GM21786 (cell line): Measurements from ENCODE around the gene VEGFC.
A peak's percentile ranks its signal among the peaks of the same experiment; 100 is the strongest.

Experiments
- ATAC-seq: cut with Tn5 transposase; IDR thresholded peaks from one replicate; pipeline ENCODE4 v1.9.1; 2021; ENCODE audit not compliant: unreplicated experiment

VEGFC gene

DNA sequence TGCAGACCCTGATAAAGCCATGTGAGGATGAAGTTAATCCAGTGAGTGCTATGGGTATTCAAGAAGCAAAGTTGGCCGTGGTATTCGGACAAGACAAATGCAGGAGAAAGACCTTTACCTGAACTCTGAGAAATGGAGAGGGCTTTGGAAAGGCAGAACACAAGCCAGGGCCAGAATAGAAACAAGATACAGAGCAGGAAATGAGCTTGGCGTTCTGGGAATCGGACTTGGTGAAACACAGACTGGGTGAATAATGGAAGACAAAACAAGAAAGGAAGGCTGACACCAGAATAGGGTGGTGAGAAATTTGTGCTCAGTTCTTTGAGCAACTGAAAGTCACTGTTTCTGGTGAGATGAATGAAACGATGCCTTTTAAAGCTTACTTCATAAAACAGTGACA, 83.3 kb downstream of the VEGFC start:
- no peak for ATAC-seq

DNA sequence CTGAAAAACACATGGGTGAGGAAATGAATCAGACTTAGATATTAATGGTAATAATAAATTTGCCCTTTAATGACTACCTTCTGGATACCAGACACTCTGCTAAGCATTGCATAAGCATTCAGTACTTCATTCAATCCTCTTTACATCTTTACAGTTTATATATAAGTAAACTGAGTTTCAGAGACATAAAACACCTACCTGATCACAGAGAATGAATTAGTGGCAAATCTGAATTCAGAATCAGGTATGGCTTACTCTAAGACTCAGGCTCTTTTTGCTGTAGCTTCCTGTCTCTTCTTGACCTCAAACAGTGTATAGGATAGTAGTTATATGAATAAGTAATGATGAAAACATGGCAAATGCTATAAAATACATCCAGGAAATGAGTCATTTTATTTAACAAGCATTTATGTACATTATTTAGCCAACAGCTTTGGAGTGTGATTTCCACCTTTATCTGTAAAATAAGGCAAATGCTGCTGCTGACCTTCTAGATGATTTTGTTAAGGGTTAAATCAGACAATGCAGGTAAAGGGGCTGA, 83.9 kb downstream of the VEGFC start:
- no peak for ATAC-seq

DNA sequence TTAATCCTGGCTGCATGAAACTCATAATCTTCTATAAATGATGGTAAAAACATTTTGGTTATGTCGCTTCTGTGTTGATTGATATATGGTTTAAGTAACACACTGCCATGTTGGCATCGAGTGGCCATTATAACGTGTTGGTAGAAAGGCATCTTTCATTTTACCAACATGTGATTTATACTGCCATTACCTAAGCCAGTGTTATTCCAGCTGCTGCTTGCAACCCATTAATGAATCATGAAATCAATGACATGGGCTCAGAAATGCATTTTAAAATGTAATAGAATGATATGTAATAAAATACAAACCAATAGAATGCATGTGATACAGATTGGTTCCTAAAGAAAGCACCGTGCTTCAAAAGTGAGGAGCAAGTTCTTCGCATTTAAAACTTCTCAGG, 102.0 kb downstream of the VEGFC start:
- no peak for ATAC-seq

DNA sequence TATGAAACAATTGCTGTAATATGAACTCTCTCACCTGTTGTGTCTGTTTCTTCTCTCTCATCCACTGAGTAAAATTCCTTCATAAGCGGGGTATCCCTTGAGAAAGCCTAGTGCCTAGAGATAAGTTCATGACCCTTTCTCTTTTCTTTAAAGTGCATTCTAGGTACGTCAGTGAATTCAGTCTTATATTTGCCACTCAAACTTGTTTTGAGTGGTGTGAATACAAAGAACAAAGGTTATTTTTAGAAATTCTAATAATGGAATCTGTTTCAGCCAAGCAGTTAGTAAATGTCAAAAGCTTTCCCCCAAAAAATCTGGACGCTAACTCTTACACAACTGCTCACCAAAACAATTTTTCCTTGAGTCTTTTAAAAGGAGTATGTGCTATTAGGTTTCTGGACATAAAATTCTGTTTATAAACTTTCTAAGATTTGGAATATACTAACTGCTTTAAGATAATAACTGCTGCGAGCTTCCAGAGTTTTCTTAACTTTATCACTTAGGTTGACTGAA, 112.0 kb downstream of the VEGFC start:
- ATAC-seq, result no peak

DNA sequence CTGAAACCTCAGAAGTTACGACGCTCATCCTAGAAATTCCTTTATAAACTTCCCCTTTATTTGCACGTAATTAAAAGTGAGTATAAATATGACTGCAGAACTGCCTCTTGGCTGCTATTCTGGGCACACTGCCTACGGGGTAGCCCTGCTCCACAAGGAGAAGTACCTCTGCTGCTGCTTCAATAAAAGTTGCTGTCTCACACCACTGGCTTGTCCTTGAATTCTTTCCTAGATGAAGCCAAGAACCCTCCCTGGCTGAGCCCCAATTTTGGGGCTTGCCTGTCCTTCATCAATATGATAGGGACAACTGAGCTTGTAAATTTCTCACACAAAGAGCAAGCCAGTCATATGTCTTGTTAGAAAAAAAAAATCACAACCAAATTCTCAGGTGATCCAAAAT, 115.8 kb downstream of the VEGFC start:
- no peak for ATAC-seq

DNA sequence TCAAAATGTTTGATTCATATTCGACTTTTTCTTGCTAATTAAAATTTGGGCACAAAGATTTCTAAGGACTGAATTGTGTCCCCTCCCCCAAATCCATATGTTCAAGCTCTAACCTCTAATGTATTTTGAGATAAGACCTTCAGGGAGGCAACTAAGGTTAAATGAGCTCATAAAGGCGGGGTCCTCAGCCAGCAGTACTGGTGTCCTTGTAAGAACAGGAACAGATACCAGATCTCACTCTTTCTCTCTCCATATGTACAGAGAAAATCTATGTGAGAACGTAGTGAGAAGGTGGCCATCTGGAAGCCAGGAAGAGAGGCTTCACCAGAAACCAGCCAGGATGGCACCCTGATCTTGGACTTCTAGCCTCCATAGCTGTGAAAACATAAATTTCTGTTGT, 116.9 kb downstream of the VEGFC start:
- ATAC-seq, result no peak

DNA sequence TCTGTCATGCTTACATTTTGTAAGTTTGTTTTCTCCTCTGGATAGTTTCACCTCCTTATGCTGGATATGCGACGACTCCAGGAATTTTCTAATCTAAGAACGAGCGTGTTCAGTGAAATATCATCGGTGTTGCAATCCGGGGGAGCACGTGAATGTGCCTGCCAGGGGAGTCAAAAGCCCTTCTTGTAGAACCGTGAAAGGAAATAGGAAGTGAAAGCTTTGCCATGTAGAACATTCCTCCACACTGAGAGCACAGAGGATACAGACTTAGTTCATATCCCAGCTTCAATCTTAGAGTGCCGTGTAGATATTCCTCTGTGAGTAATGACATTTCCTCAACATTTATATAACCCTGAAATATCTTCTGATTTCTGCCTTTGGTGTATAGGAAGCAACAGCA, 121.2 kb downstream of the VEGFC start:
- ATAC-seq, result no peak

DNA sequence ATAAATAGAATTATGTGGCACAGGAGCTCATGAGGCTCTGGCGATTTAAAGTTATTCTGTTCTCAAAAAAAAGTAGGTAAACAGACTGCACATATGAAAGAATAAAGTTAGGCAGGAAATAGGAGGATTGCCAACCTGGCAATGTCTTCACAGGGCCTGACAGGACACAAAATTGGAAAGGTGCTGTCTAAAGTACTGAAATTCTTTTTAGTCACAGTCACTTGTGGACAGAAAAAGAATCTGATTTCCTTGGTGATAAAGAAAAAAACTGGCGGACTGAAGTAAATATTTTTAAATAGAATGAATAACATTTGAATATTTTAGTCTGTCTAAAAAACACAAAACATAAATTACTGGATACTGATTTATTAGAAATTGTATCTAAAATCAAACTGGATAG, 124.4 kb downstream of the VEGFC start:
- ATAC-seq, result no peak

DNA sequence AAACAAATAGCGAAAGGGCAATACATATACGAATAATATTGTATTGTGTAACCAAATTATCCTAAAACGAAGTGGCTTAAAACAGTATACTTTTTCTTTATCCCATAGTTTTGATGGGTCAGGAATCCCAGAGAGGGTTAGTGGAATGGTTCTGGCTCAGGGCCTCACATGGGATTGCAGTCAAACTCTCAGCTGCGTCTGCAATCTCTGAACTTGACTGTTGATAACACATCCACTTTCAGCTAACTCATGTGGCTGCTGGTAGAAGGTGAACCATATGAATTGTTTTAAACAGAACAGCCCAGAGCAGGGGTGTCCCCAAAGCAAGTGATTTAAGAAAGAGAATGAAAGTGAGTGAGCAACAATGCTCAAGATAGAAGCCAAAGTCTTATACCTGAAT, 127.8 kb downstream of the VEGFC start:
- no peak for ATAC-seq

DNA sequence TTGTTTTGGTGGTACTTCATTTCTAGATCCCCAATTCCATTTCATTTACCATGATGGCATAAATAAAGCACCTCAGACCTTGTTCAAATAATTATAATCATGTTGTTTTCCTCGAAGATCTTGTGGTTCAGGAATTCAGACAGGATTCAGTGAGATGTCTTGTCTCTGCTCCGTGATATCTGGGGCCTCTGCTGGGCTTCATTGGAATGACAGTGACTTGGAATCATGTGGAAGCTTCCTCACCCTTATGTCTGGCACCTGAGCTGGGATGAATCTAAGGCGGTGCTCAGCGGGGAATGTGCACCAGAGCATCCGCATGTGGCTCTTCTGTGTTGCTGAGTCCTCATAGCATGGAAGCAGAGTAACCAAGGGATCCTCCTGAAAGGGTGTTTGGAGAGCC, 132.2 kb downstream of the VEGFC start:
- ATAC-seq, result no peak

DNA sequence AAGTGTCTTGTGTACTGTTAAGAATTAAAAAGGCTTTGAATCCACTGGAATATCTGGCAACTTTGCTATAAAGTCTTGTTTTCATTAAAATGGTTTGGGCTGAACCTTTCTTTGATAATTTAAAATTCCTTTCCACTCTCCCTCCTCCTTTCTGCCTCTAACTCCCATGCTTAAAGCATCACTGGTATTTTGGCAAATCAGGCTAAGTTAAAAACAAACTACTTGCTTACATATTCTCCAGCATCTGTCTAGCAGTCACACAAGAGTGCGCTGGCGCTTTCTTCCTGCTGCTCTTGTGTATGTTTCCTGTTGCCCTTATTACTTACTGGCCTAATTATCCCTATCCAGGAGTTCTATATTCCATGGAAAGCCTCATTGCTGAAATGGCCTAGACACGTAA, 136.6 kb downstream of the VEGFC start:
- no peak for ATAC-seq

DNA sequence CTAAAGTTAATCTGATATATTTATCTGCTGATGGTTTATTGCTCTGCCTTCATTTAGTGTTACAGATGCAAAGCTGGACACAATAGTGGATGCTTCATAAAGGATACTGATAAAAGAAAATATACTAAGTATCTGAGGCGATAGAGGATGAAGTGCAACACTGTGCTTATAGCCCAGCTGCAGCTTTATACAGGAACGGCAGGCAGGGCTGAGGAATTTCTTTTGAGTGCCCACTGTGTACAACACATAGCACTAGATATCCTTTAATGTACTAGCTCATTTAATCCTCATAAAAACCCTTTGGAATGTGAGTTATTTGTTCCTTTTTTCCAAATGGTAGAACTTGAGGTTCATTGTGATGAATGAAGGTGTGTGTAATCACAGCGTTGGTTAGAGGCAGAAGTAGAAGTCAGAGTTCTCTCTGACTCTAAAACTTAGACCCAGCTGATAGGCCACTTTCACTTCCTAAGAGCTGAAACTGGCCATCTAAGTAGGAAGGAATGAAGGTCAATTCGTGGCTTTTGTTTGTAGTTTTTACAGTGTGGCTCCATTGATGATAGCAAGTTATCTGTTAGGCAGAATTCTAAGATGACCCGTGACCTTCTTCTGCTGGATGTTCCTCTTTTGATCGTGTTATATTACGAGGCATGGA, 138.0 kb downstream of the VEGFC start:
- ATAC-seq, result no peak

DNA sequence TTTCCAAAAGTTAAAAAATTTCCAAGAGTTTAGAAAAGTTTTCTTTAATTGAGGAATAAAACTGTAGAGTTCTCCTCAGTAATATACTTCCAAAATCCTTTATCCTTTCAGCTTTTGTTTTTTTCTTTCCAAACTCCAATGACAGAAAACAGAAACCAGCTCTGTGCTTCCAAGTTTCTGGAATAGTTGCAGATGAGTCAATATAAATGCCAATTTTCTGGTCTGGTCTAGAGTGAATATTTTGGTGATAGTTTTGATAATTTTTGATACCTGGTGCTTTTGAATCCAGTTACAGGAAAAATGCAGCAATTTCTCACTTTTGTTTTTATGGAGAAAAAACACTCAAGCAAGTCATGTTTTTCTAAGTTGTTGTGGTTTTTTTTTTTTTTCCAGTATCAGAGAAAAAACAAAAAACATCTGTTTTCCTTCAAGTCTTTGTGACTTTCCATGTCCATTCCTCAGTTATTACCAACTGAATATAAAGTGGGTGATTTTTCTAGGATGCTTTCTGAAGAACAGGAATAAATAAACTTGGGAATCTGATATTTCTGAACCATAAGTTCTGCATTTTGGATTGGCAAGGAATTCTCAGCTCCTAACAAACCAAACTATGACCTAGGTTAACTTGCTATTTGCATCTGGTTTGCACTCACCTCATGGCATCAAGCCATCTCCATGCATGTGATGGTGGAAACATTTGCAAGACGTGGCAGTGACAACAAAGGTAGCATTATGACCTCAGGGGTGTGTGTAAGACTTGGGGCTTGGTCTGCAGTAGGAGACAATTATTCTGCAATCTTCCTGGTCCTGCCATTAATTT, 139.1 kb downstream of the VEGFC start:
- no peak for ATAC-seq

DNA sequence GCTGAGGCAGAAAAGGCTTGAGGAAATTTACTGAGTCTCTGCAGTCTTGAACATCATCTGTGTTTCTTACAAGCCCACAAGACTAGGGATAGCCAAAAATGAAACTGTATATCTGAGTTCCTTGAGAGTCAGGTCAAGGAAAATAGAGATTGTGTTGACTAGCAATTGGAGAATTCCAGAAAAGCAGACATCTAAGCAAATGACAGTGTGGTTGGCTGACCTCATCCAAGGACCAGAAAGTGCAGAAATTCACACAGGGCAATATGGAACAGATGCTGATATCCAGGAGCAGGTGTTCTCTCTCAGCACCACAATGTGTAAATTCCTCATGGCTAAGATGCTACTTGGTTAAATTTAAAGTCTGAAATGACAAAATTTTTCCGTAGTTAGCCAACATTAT, 146.4 kb downstream of the VEGFC start:
- ATAC-seq, result no peak

DNA sequence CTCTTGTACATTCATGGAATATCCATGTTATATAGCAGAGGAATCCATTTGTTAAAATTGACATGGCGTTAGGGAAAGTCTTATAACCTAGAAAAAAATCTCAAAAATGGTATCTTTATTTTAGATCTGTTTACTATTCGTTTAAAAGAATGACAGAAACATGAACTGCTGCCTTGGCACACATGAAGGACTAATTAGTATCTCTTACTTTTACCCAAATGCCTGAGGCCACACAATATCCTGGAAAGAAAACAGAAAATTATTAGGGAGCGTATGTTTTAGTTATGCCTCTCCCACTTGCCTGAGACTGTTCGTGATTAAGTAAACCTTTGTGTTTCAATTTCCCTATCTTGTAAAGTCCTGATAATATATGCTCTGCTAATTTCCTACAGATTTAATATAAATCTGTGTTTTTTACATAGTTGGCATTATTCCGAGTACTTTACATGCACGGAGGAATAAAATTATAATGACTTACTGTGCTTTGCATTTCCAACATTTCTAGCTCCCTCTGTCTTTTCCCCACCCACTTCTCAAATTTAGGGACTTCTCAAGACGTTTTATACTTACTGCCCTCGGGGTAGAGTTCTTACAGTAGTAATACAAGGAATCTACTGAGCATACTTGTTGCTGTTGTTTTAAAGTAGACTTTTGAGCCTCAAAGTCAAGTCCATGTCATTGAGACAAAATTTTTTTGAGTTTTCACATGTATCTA, 147.3 kb downstream of the VEGFC start:
- ATAC-seq, result no peak

DNA sequence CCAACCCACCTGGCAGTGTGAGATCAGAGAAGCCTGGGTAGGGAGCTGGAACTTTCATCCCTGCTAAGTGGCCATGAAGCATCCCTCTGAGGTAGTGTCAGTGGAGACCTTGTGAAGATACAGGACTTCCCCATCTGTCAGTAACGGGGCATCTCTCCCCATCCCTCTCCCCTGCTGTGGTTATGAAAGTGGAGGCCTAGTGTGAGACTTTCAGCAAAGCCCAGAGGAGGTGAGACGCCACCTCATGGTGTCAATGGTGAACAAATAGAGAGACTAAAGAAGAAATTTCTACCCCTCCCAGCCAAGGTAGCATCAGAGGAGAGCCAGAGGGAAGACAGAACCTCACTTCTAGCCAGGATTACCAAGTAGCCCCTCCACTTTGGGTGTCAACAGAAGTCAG, 150.2 kb downstream of the VEGFC start:
- ATAC-seq, result peak; percentile 84

DNA sequence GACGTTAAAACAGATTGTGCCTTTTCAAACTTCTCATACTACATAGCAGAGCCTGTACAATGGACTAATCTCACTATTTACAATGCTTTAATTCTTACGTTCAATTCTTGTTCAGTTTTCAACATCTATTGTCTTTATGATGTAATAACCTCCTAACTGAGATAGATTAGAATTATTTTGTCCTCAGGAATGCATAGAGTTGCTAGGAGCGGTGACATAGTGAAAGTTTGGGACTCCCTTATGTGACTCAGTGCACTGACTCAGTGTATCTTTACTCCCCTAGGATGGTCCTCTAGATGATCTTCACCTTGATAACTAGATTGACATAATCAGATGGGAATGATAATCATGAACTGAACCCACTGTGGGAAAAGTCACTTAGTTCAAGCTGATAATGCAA, 151.5 kb downstream of the VEGFC start:
- ATAC-seq, result no peak

DNA sequence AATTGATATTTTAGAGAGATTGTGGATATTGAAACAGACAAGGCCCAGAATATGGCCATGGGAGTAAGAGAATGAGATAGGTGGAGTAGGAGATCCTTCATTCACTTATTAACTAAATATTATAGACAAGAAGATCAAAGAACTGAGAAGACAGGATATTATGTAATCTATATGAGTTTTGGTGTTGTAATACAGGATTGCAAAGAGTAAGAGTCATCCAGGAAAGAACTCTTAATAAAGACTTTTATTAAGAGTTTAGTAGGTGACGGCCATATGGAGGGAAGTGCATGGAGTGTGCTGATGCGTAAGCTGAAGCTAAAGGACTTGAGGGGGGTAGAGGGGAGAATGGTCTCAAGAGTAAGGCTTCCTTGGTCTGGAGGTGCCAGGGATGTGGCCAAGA, 153.7 kb downstream of the VEGFC start:
- no peak for ATAC-seq

DNA sequence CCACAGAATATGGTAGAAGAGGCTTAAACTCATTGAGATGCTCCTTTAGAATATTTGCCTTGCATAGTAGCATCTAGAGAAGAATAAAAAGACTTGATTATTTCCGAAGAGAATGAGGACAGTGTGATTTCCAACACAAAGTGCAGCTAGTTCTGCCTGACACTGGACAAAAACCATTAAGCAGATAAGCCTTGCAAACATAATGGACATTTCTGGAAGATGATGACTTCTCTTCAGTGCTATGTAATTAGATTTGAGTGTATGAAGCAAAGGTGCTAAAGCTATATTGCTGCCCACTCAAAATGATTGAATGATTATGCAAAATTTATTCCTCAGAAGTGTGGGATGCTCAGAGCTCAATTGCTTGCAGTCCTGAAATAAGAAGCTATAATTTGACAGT, 156.4 kb downstream of the VEGFC start:
- no peak for ATAC-seq

DNA sequence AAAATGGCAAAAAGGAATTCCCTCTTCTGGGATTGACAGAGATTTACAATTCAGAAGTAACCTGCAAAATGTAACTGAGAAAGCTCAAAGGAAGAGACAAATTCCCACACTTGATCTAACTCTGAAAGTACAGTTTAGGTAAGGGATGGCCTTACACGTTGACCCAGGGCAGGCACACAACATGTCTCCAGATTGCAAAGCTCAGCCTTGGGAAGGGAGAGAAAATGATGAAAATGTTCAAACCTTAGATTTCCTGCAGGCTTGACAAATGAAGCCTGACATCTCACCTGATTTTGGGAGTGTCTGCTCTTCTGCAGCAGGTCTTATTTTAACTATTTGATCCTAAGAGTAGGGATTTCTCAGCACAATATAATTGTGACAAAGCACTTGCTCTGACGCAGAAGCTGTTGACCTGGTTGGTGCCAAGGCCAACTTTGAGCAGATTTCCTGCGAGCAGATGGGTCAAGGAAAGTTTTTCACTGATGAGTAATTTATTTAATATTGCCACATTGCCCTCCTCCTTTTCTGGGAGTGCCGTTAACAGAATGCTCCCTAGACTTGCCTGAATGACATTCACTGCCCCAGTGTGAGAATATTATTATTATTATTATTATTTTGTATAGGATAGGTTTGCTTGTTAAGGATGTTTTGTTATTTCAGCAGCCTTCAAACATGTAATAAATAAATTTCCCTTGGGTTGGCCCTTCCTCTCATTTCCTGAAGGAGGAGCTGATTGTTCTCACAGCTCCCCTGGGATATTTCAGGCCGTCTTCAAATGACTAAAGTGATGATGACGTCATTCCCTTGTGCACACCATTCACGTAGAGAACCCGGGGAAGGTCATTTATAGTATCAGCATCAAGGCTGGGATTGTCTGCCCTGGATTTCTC, 157.1 kb downstream of the VEGFC start:
- no peak for ATAC-seq
